ENCODE data around the gene C9orf78.

C9orf78 gene

GRCh38 chr9:129835128-129835859 lies at the start of gene C9orf78, which contains the start of gene USP20:
C9orf78 (minus strand) TSS chr9:129835275; CDS start chr9:129835221, 54 bp downstream.
USP20 (plus strand) TSS chr9:129835458; CDS start chr9:129852556, 17,098 bp downstream.
- no peak for TF ChIP-seq CTCF (conservative IDR thresholded peaks at IDR 0.05; ENCODE audit: low read depth, low read length)
- H3K4me3 ChIP-seq (ENCODE audit: low read length), result peak within 1 kb of the TSS; percentile 96
- DNase-seq (ENCODE audit: low read depth), result peak; percentile 69

GRCh38 chr9:129884220-129885017 lies 49.3 kb upstream of the C9orf78 start:
- peak overlapping the region; percentile 35 for H3K4me3 ChIP-seq (ENCODE audit: low read length)
- peak; percentile 48 for DNase-seq (ENCODE audit: low read depth)
- no peak for TF ChIP-seq CTCF (conservative IDR thresholded peaks at IDR 0.05; ENCODE audit: low read depth, low read length)

GRCh38 chr9:129881547-129882324 lies 46.7 kb upstream of the C9orf78 start:
- no peak for DNase-seq (ENCODE audit: low read depth)
- H3K4me3 ChIP-seq (ENCODE audit: low read length), result no peak overlapping the region
- TF ChIP-seq CTCF (conservative IDR thresholded peaks at IDR 0.05; ENCODE audit: low read depth, low read length), result no peak

- no peak for DNase-seq (ENCODE audit: low read depth)
- no peak overlapping the region for H3K4me3 ChIP-seq (ENCODE audit: low read length)
- TF ChIP-seq CTCF (conservative IDR thresholded peaks at IDR 0.05; ENCODE audit: low read depth, low read length), result no peak
These were observed 45.8 kb upstream of the C9orf78 start for GRCh38 chr9:129880654-129881546.

GRCh38 chr9:129879991-129880653 lies 45.0 kb upstream of the C9orf78 start:
- no peak for DNase-seq (ENCODE audit: low read depth)
- TF ChIP-seq CTCF (conservative IDR thresholded peaks at IDR 0.05; ENCODE audit: low read depth, low read length), result no peak
- no peak overlapping the region for H3K4me3 ChIP-seq (ENCODE audit: low read length)
